GM12878 (cell line): ENCODE measurements around the gene CLEC16A. TPM values are rescaled to one million over a fixed set of nuclear protein-coding genes. Genes with fewer than 3 reads are reported as not detected.

Source experiments
- ATAC-seq: fragments of 200-7000 bp; cut with Tn5 transposase; 3 replicates; pipeline ENCODE4 v1.9.1; 2020; ENCODE audit warnings: mild to moderate bottlenecking, moderate library complexity
- BruUV-seq: library from RNA; stranded (reverse); fragments of 400-500 nt; replicated peaks from 2 replicates; lab custom pipeline; 2021; lab: Mats Ljungman, UMichigan
- CTCF ChIA-PET: fragments of 300-600 bp; sonication (Branson Sonifier 250); formaldehyde crosslinking; extraction: SDS; loops from one replicate; lab custom pipeline; 2021; ENCODE audit warnings: inconsistent platforms; lab: Yijun Ruan, JAX
- POLR2A ChIA-PET: fragments of 350-600 bp; formaldehyde crosslinking; extraction: SDS; loops from one replicate; lab custom pipeline; 2021; ENCODE audit warnings: inconsistent platforms; lab: Charles Lee
- RAD21 ChIA-PET: fragments of 300-600 bp; sonication (Branson Sonifier 250); formaldehyde crosslinking; loops from one replicate; lab custom pipeline; 2023; ENCODE audit warnings: antibody characterized with exemption; ENCODE audit not compliant: unreplicated experiment; lab: Charles Lee
- SMC1A ChIA-PET: fragments of 300-600 bp; sonication (Branson Sonifier 250); formaldehyde crosslinking; loops from one replicate; lab custom pipeline; 2023; ENCODE audit not compliant: unreplicated experiment, uncharacterized antibody; lab: Charles Lee
- DNase-seq: peaks from one replicate; pipeline ENCODE4 v3.0.0-alpha.2; 2011; ENCODE audit warnings: low read depth, low spot score
- FAIRE-seq: peaks from 3 replicates; lab custom pipeline; 2011; peaks lifted over from hg19 to GRCh38; lab: Jason Lieb, UNC
- H2AFZ ChIP-seq: 2 replicates; pipeline ENCODE4 v1.6.0; 2011; ENCODE audit warnings: low read depth, low read length, control low read depth; ENCODE audit not compliant: control insufficient read depth
- H3K27ac ChIP-seq: 2 replicates; pipeline ENCODE4 v1.5.1; 2011; ENCODE audit warnings: control low read depth; ENCODE audit not compliant: control insufficient read depth, insufficient read depth
- H3K27me3 ChIP-seq, 2 experiments: replicated peaks in 1 of 2; 2 replicates each; pipeline versions ENCODE4 v1.6.0 to v1.6.1; 2011; ENCODE audit warnings: low read length in 1 of 2; ENCODE audit not compliant: control insufficient read depth in 2 of 2, insufficient read depth in 2 of 2
- H3K36me3 ChIP-seq, 2 experiments: 2 replicates each; pipeline ENCODE4 v1.5.1; 2011; ENCODE audit warnings: low read length in 1 of 2; ENCODE audit not compliant: control insufficient read depth in 2 of 2, insufficient read depth in 2 of 2
- H3K4me1 ChIP-seq: 2 replicates; pipeline ENCODE4 v1.6.1; 2011; ENCODE audit warnings: mild to moderate bottlenecking, low read length, moderate library complexity, mixed read lengths; ENCODE audit not compliant: control insufficient read depth, insufficient read depth
- H3K4me2 ChIP-seq: 2 replicates; pipeline ENCODE4 v1.6.0; 2011; ENCODE audit warnings: control low read depth; ENCODE audit not compliant: control insufficient read depth, insufficient read depth
- H3K4me3 ChIP-seq: fragments of 200-600 bp; sonication (generic); 2 replicates; pipeline ENCODE4 v1.5.1; 2016
- H3K79me2 ChIP-seq: 2 replicates; pipeline ENCODE4 v1.6.0; 2011; ENCODE audit warnings: low read length; ENCODE audit not compliant: control insufficient read depth, insufficient read depth
- H3K9ac ChIP-seq: 2 replicates; pipeline ENCODE4 v1.8.0; 2011; ENCODE audit warnings: low read length, control low read depth, mixed read lengths; ENCODE audit not compliant: control insufficient read depth, insufficient read depth
- H3K9me3 ChIP-seq: replicated peaks from 3 replicates; pipeline ENCODE4 v1.5.1; 2011; ENCODE audit warnings: mild to moderate bottlenecking, low read length; ENCODE audit not compliant: control insufficient read depth, insufficient read depth
- H4K20me1 ChIP-seq: 2 replicates; pipeline ENCODE4 v1.6.0; 2011; ENCODE audit not compliant: control insufficient read depth, insufficient read depth
- CHD1 ChIP-seq: IDR thresholded peaks from 2 replicates; pipeline ENCODE4 v1.6.1; 2012; ENCODE audit warnings: low read depth, low read length, improper control_type of control experiment
- ELK1 ChIP-seq: IDR thresholded peaks from 2 replicates; pipeline ENCODE4 v1.6.1; 2012; ENCODE audit warnings: low read depth, low read length, improper control_type of control experiment
- GATAD2B ChIP-seq: fragments of 450-650 bp; conservative IDR thresholded peaks from 2 replicates; pipeline ENCODE4 v1.6.1; 2017; ENCODE audit warnings: low read depth, mild to moderate bottlenecking, moderate library complexity
- LARP7 ChIP-seq: fragments of 450-650 bp; IDR thresholded peaks from 2 replicates; pipeline ENCODE4 v1.6.1; 2017; ENCODE audit warnings: mild to moderate bottlenecking
- MXI1 ChIP-seq: fragments of 150-350 bp; IDR thresholded peaks from 2 replicates; pipeline ENCODE4 v1.6.1; 2011; ENCODE audit warnings: low read depth, mild to moderate bottlenecking, inconsistent platforms, low read length, improper control_type of control experiment
- PBX3 ChIP-seq: IDR thresholded peaks from 2 replicates; pipeline ENCODE4 v1.6.1; 2011; ENCODE audit warnings: mild to moderate bottlenecking, low read depth, low read length, moderate library complexity; ENCODE audit not compliant: insufficient replicate concordance
- SMAD1 ChIP-seq: fragments of 450-650 bp; IDR thresholded peaks from 2 replicates; pipeline ENCODE4 v1.6.1; 2018; ENCODE audit warnings: mild to moderate bottlenecking, low read depth; ENCODE audit not compliant: partially characterized antibody
- SREBF1 ChIP-seq: IDR thresholded peaks from 2 replicates; pipeline ENCODE4 v1.6.1; 2012; ENCODE audit warnings: mild to moderate bottlenecking, low read length
- TCF12 ChIP-seq: IDR thresholded peaks from 2 replicates; pipeline ENCODE4 v1.6.1; 2011; ENCODE audit warnings: low read depth, mild to moderate bottlenecking, low read length
- TCF7 ChIP-seq: IDR thresholded peaks from 2 replicates; pipeline ENCODE4 v1.6.1; 2014; ENCODE audit warnings: antibody characterized with exemption, borderline replicate concordance
- ZNF207 ChIP-seq: fragments of 450-650 bp; IDR thresholded peaks from 2 replicates; pipeline ENCODE4 v1.6.1; 2014; ENCODE audit warnings: antibody characterized with exemption, mild to moderate bottlenecking, borderline replicate concordance
- WGBS: methylation state at CpG from one replicate; pipeline ENCODE4 v1.1.6; 2016; ENCODE audit warnings: low lambda C conversion rate; ENCODE audit not compliant: insufficient replicate concordance, insufficient coverage; ENCODE audit errors: missing lambda C conversion rate; 5-methylcytosine and 5-hydroxymethylcytosine counted together
- in situ Hi-C: fragments of 300-500 bp; cut with MboI; formaldehyde crosslinking; loops from 9 replicates; pipeline ENCODE4 v1.14.3; 2018; ENCODE audit warnings: mixed read lengths
- intact Hi-C: fragments of 100-400 bp; cut with micrococcal nuclease; formaldehyde crosslinking; loops from one replicate; pipeline ENCODE4 v1.14.2; 2022; ENCODE audit not compliant: unreplicated experiment
- polyA plus RNA-seq, 11 experiments: library from polyadenylated mRNA; depleted of rRNA in 4 of 11; unstranded in 6 of 11; stranded (reverse) in 5 of 11; fragments of >200 nt; fragmentation: Nextera tagmentation in 4 of 11; fragmentation: Illumina TruSeq in 1 of 11; extraction: Ambion mirVana in 4 of 11; extraction: Trizol in 1 of 11; gene quantifications; 1 replicate in 1 of 11; 2 replicates in 10 of 11; pipeline versions ENCODE4 v1.2.1 to v1.2.3, GENCODE V29; 2011 to 2016; ENCODE audit warnings: inconsistent platforms in 2 of 11, missing spikeins in 2 of 11, low read depth in 1 of 11
- total RNA-seq, 4 experiments: library from RNA; depleted of rRNA in 3 of 4; stranded (reverse); fragments of >200 nt in 3 of 4; fragmentation: Illumina TruSeq in 1 of 4; extraction: Trizol in 1 of 4; gene quantifications; 2 replicates each; pipeline versions ENCODE4 v1.2.1 to v1.2.3, GENCODE V29; 2013 to 2021

Gene CLEC16A
- total and polyA plus RNA-seq, 10 of the 15 experiments (the other 5 are each of a cell fraction or from before 2014, with no cell fraction given), result 1.5 to 28.8 (median 19.2) TPM

GRCh38 chr16:11080327-11080967 is 136.1 kb downstream of the CLEC16A start:
- ChIA-PET CTCF (interaction anchor here (0.6 to 3.9 kb wide), 5 partner anchors 12 to 316 kb away, joined by 3 to 16 read pairs (median 4); no protein-coding TSS in a partner anchor), POLR2A (interaction anchor here (4.3 kb wide), 1 partner anchor 15 kb away, joined by 48 read pairs; no protein-coding TSS in a partner anchor)

More at GRCh38 chr16:11080327-11080967, 136.1 kb downstream of the CLEC16A start:
- H2AFZ ChIP-seq, result no peak overlapping the region
- in situ Hi-C loops (no loop called here), intact Hi-C loops (no loop called here)
- H3K36me3 ChIP-seq, result peaks cover 0 to 1% of the 10 kb centered on the region in 2 experiments; a peak in 3 of 4 replicates
- TF ChIP-seq TCF12 (no peak), GATAD2B (no peak), LARP7 (no peak), TCF7 (no peak), MXI1 (no peak), CHD1 (no peak), ELK1 (no peak), PBX3 (no peak), ZNF207 (no peak), SMAD1 (no peak), SREBF1 (no peak)
- ChIA-PET SMC1A (interaction anchor here (0.8 to 3.8 kb wide), 3 partner anchors 15 to 37 kb away, joined by 3 to 21 read pairs (median 9); no protein-coding TSS in a partner anchor), RAD21 (interaction anchor here (1.0 to 2.3 kb wide), 4 partner anchors 12 to 25 kb away, joined by 3 to 8 read pairs (median 4); no protein-coding TSS in a partner anchor)
- no peak for FAIRE-seq
- no peak overlapping the region for H3K9ac ChIP-seq
- no peak overlapping the region for H3K4me3 ChIP-seq
- H3K4me2 ChIP-seq, result no peak overlapping the region
- H3K9me3 ChIP-seq, result no peaks in the 10 kb centered on the region
- no peak overlapping the region for H3K27ac ChIP-seq
- no peaks in the 10 kb centered on the region for H3K79me2 ChIP-seq
- no peak for DNase-seq
- no peak for ATAC-seq
- no peaks in the 10 kb centered on the region for H4K20me1 ChIP-seq
- 54% methylated on average over 10 of the region's 10 CpGs for WGBS
- H3K4me1 ChIP-seq, result peaks cover 46% of the 10 kb centered on the region
- BruUV-seq, result no TSS peak
- H3K27me3 ChIP-seq, result no peaks in the 10 kb centered on the region
